GM12892 (cell line): ENCODE measurements around the gene FLII.
A peak's percentile ranks its signal among the peaks of the same experiment; 100 is the strongest.

Experiments
- DNase-seq: peaks from one replicate; pipeline ENCODE4 v3.0.0; 2011; ENCODE audit not compliant: insufficient read length
- FAIRE-seq: peaks from 2 replicates; lab custom pipeline; 2011; peaks lifted over from hg19 to GRCh38; lab: Jason Lieb, UNC
- POLR2A ChIP-seq: IDR thresholded peaks from 2 replicates; pipeline ENCODE4 v1.6.1; 2011; ENCODE audit warnings: low read depth, low read length, control low read depth
- POLR2AphosphoS5 ChIP-seq: IDR thresholded peaks from 2 replicates; pipeline ENCODE4 v1.6.1; 2011; ENCODE audit warnings: low read depth, low read length, control low read depth
- TAF1 ChIP-seq: IDR thresholded peaks from 2 replicates; pipeline ENCODE4 v1.6.1; 2011; ENCODE audit warnings: low read depth, mild to moderate bottlenecking, control low read depth, low read length, borderline replicate concordance

FLII gene

GRCh38 chr17:18235743-18236256 lies 22.7 kb downstream of the FLII start:
- TF ChIP-seq POLR2AphosphoS5 (no peak), TAF1 (no peak), POLR2A (no peak)
- FAIRE-seq: no peak

DNA sequence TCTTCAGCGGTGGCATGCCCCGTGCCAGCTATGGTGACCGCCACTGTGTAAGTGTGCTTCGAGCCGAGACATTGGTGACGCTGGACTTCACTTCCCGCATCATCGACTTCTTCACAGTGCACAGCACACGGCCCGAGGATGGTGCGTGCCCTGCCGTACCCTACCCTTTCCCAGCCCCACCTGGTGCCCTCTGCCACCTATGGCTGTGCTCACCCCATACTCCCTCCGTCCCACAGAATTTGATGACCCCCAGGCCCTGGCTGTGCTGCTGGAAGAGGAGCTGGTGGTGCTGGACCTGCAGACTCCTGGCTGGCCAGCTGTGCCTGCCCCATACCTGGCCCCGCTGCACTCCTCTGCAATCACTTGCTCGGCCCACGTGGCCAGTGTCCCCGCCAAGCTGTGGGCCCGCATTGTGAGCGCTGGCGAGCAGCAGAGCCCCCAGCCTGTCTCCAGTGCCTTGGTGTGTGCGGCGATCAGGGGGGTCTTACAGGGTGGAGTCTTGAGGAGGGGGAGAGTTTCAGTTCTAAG lies 23.6 kb downstream of the FLII start:
- FAIRE-seq (no peak), DNase-seq (no peak)
- no peak for TF ChIP-seq POLR2AphosphoS5
- no peak for TF ChIP-seq TAF1
- no peak for TF ChIP-seq POLR2A

More at GRCh38 chr17:18235743-18236256, 22.7 kb downstream of the FLII start:
- no peak for DNase-seq

DNA sequence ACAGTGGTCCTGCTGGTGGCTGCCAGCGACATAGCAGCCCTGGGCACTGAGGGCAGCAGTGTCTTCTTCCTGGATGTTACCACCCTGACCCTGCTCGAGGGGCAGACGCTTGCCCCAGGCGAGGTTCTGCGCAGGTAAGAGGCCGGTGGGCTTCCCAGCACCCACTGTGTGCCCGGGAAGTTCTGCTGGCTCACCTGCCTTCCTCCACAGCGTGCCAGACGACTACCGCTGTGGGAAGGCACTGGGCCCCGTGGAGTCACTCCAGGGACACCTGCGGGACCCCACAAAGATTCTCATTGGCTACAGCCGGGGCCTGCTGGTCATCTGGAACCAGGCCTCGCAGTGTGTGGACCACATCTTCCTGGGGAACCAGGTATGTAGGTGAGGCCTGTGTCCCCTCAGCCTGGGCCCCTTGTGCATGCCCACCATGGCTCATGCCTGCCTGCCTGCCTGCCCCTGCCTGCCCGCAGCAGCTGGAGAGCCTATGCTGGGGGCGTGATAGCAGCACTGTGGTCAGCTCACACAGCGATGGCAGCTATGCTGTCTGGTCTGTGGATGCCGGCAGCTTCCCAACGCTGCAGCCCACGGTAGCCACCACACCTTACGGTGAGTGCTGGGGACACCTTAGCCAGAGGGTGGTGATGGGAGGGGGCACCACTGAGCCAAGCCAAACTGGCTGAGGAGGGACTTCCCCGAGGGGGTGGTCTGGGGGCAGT lies 24.6 kb downstream of the FLII start:
- FAIRE-seq: no peak
- no peak for DNase-seq
- TF ChIP-seq TAF1: no peak

GRCh38 chr17:18231164-18231563 lies 27.4 kb downstream of the FLII start:
- TF ChIP-seq POLR2AphosphoS5 (no peak), TAF1 (no peak), POLR2A (no peak)
- FAIRE-seq (no peak), DNase-seq (no peak)

DNA sequence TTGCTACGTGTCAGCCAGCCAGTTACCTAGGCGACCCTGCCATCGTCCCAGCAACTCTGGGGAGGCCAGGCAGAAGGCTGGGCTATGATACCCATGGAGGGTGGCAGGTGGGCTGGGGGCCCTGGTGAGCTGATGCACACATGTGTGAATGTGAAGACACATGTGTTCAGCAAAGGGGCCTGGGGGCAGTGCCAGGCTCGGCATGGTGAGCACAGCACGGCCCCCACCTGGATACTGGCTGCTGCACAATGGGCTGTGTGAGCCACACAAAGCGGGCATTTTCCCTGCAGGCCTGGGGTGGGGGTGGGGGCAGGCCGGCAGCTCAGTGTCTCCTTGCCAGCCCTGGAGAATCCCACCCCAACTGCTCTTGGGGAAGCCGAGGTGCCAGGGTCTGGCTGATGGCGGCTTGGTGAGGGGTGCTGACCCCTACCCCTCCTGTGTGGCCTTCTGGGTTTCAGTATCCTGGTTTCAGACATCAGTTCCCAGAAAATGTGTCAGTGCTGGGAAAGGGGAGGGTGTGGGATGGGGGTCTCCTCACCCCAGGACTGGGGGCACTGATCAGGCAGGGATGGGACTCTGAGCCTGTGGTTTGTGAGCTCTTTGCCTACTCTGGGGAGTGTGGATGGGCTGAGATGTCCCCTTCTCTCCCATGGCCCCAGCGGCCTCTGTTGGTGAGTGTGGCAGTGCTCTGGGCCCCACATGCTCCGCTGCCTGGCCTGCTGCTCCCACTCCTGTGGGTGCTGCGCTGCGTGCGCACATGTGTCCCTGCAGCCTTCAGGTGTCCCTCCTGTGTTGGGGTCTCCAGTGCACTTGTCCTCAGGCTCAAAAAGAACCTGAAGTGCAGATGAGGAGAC lies 28.0 kb downstream of the FLII start:
- TF ChIP-seq TAF1 (no peak), POLR2AphosphoS5 (no peak), POLR2A (no peak)
- FAIRE-seq (no peak), DNase-seq (no peak)

DNA sequence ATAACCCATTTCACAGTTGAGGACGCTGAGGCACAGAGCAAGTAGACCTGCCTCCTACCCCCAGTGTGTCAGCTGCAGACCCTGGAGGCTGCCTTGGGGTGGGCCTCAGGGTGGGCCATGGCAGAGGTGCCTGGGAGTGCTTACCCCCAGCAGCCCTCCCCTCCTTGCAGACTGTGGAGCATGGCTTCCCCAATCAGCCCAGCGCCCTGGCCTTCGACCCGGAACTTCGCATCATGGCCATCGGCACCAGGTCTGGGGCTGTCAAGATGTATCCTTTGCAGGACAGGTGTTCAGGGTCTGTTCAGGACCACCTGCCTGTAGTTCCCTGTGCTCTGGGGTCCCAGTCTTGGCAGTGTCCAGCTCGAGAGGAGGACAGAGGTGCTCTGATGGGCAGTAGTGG lies 28.8 kb downstream of the FLII start:
- no peak for DNase-seq
- no peak for TF ChIP-seq POLR2AphosphoS5
- TF ChIP-seq TAF1: no peak
- TF ChIP-seq POLR2A: no peak
- no peak for FAIRE-seq

GRCh38 chr17:18229254-18229653 lies 29.3 kb downstream of the FLII start:
- TF ChIP-seq POLR2A (no peak), POLR2AphosphoS5 (no peak), TAF1 (no peak)
- FAIRE-seq: no peak
- no peak for DNase-seq

DNA sequence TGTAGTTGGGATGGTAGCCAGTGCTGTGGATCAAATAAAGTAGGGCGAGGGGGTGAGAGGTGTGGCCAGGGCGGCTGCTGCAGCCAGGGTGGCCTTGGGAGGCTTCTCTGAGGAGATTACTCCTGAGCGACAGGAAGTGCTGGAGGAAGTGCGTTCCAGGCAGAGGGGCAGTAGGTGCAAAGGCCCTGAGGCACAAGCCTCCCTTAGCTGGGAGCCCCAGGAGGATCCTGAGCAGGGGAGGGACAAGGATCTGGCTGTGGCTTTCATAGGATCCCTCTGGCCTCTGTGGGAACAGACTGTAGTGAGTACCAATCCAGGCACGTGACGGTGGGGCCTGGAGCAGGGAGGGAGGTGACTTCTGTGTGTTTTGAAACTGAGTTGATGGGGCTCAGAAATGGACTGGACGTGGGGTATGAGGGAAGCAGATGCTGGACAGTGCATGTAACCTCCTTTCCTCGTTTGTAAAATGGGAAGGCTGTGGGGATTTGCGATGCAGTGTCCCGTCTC lies 30.3 kb downstream of the FLII start:
- no peak for TF ChIP-seq POLR2A
- no peak for TF ChIP-seq POLR2AphosphoS5
- no peak for TF ChIP-seq TAF1
- no peak for DNase-seq
- no peak for FAIRE-seq

GRCh38 chr17:18227635-18228034 lies 30.9 kb downstream of the FLII start:
- no peak for FAIRE-seq
- no peak for DNase-seq
- TF ChIP-seq TAF1 (no peak), POLR2A (no peak), POLR2AphosphoS5 (no peak)

GRCh38 chr17:18226284-18226945 lies 32.1 kb downstream of the FLII start:
- no peak for DNase-seq
- FAIRE-seq: no peak
- TF ChIP-seq POLR2AphosphoS5 (no peak), POLR2A (no peak), TAF1 (no peak)

GRCh38 chr17:18225642-18226283 lies 32.8 kb downstream of the FLII start:
- DNase-seq (no peak), FAIRE-seq (peak; percentile 21)
- TF ChIP-seq POLR2AphosphoS5 (no peak), POLR2A (no peak)
